HL-60 (cell line): ENCODE results near the gene KRT12.

Source experiments
- DNase-seq, 2 experiments: peaks; one replicate each; pipeline ENCODE4 v3.0.0-alpha.2; 2010 to 2020; ENCODE audit warnings: low read depth in 1 of 2, low spot score in 1 of 2
- H3K27ac ChIP-seq: fragments of 250-450 bp; sonication (Bioruptor Pico); replicated peaks from 2 replicates; pipeline ENCODE4 v1.5.1; 2020; ENCODE audit warnings: mild to moderate bottlenecking, moderate library complexity
- H3K27me3 ChIP-seq: fragments of 250-450 bp; sonication (Bioruptor Pico); 2 replicates; pipeline ENCODE4 v1.5.1; 2021; ENCODE audit warnings: mild to moderate bottlenecking, moderate library complexity; ENCODE audit not compliant: insufficient read depth, poor library complexity, severe bottlenecking
- H3K4me3 ChIP-seq: replicated peaks from 2 replicates; pipeline ENCODE4 v1.5.1; 2011; ENCODE audit warnings: mild to moderate bottlenecking, control low read depth, low read length; ENCODE audit not compliant: insufficient read depth
- CTCF ChIP-seq: IDR thresholded peaks from one replicate; pipeline ENCODE4 v1.5.1; 2011; ENCODE audit warnings: low read length, control low read depth, inconsistent platforms; ENCODE audit not compliant: insufficient read depth
- GABPA ChIP-seq: IDR thresholded peaks from 2 replicates; pipeline ENCODE4 v1.6.1; 2012; ENCODE audit warnings: low read depth
- POLR2AphosphoS5 ChIP-seq: IDR thresholded peaks from 2 replicates; pipeline ENCODE4 v1.6.1; 2012; ENCODE audit warnings: low read depth
- REST ChIP-seq: IDR thresholded peaks from 2 replicates; pipeline ENCODE4 v1.6.1; 2012; ENCODE audit warnings: low read depth; ENCODE audit not compliant: insufficient replicate concordance
- SPI1 ChIP-seq: IDR thresholded peaks from 2 replicates; pipeline ENCODE4 v1.6.1; 2012; ENCODE audit warnings: low read depth, mild to moderate bottlenecking, borderline replicate concordance

KRT12 gene

GRCh38 chr17:40879026-40879425 is 12.0 kb upstream of the KRT12 start:
- TF ChIP-seq GABPA (no peak), POLR2AphosphoS5 (no peak), CTCF (no peak), SPI1 (no peak), REST (no peak)
- Histone ChIP-seq H3K4me3 (no peak overlapping the region), H3K27me3 (peaks cover 4% of the 10 kb centered on the region), H3K27ac (no peak overlapping the region)
- DNase-seq = no peak

- H3K4me3 ChIP-seq = no peak overlapping the region
- no peak for DNase-seq
- TF ChIP-seq GABPA (no peak), REST (no peak), SPI1 (no peak), CTCF (no peak), POLR2AphosphoS5 (no peak)
- no peak overlapping the region for H3K27ac ChIP-seq
- H3K27me3 ChIP-seq = peaks cover 6% of the 10 kb centered on the region
Measured at GRCh38 chr17:40878044-40878443, 11.0 kb upstream of the KRT12 start.

- DNase-seq = no peak
- peaks cover 15% of the 10 kb centered on the region for H3K27me3 ChIP-seq
- no peak overlapping the region for H3K27ac ChIP-seq
- TF ChIP-seq SPI1 = no peak
- no peak for TF ChIP-seq POLR2AphosphoS5
- no peak overlapping the region for H3K4me3 ChIP-seq
Measured at GRCh38 chr17:40873801-40874200, 6.8 kb upstream of the KRT12 start.

- Histone ChIP-seq H3K27ac (no peak overlapping the region), H3K4me3 (no peak overlapping the region), H3K27me3 (peaks cover 17% of the 10 kb centered on the region)
- no peak for TF ChIP-seq SPI1
- TF ChIP-seq POLR2AphosphoS5 = no peak
- TF ChIP-seq GABPA = no peak
- no peak for TF ChIP-seq REST
- TF ChIP-seq CTCF = no peak
- no peak for DNase-seq
Measured at GRCh38 chr17:40873255-40873654, 6.2 kb upstream of the KRT12 start.
